Lung (tissue), 13 donors: ENCODE measurements around the gene ATP12A. TPM values are rescaled to one million over a fixed set of nuclear protein-coding genes. Genes with fewer than 3 reads are reported as not detected.

ENCODE experiments used
- ATAC-seq: fragments of 200-7000 bp; cut with Tn5 transposase; one replicate; pipeline ENCODE4 v1.9.1; 2020; ENCODE audit warnings: moderate number of reproducible peaks; ENCODE audit not compliant: insufficient read depth, low FRiP score
- DNase-seq, 3 donors: peaks; one replicate each; pipeline ENCODE4 v3.0.0-alpha.2; 2013 to 2017
- H3K27ac ChIP-seq, 2 donors: one replicate each; pipeline ENCODE4 v1.5.1; 2013; ENCODE audit warnings: mild to moderate bottlenecking in 2 of 2, moderate library complexity in 2 of 2, control low read depth in 1 of 2, inconsistent platforms in 1 of 2, low read depth in 1 of 2, low read length in 1 of 2
- H3K27me3 ChIP-seq, 3 donors: one replicate each; pipeline ENCODE4 v1.5.1; 2013; ENCODE audit warnings: low read length in 2 of 3; ENCODE audit not compliant: control insufficient read depth in 3 of 3, insufficient read depth in 3 of 3
- H3K36me3 ChIP-seq, 4 donors: one replicate each; pipeline ENCODE4 v1.5.1; 2013; ENCODE audit warnings: low read length in 4 of 4, mild to moderate bottlenecking in 1 of 4, moderate library complexity in 1 of 4; ENCODE audit not compliant: control insufficient read depth in 4 of 4, insufficient read depth in 4 of 4
- H3K4me1 ChIP-seq, 5 donors: one replicate each; pipeline ENCODE4 v1.5.1; 2013; ENCODE audit warnings: low read length in 5 of 5, mild to moderate bottlenecking in 2 of 5, moderate library complexity in 1 of 5; ENCODE audit not compliant: control insufficient read depth in 5 of 5, insufficient read depth in 5 of 5
- H3K4me3 ChIP-seq: one replicate; pipeline ENCODE4 v1.5.1; 2013; ENCODE audit warnings: mild to moderate bottlenecking, control low read depth, moderate library complexity
- H3K9ac ChIP-seq, 2 donors: one replicate each; pipeline ENCODE4 v1.5.1; 2013; ENCODE audit warnings: low read length in 2 of 2, control low read depth in 1 of 2; ENCODE audit not compliant: insufficient read depth in 1 of 2
- H3K9me3 ChIP-seq, 4 donors: one replicate each; pipeline ENCODE4 v1.5.1; 2013; ENCODE audit warnings: low read length in 3 of 4, mild to moderate bottlenecking in 1 of 4, moderate library complexity in 1 of 4; ENCODE audit not compliant: control insufficient read depth in 4 of 4, insufficient read depth in 3 of 4
- CTCF ChIP-seq: IDR thresholded peaks from 2 replicates; pipeline ENCODE4 v1.5.1; 2012; ENCODE audit warnings: mild to moderate bottlenecking; ENCODE audit errors: control extremely low read depth, extremely low read depth
- WGBS, 2 donors: extraction: QIAGEN DNeasy Blood & Tissue Kit; methylation state at CpG; one replicate each; pipeline ENCODE4 v1.1.7; 2013; 5-methylcytosine and 5-hydroxymethylcytosine counted together
- polyA plus RNA-seq, 2 donors: library from polyadenylated mRNA; stranded (reverse); fragments of 200-250 nt; gene quantifications; one replicate each; pipeline ENCODE4 v1.2.1, GENCODE V29; 2013
- small RNA-seq: library from RNA; depleted of rRNA; stranded (forward); fragments of <200 nt; gene quantifications from one replicate; pipeline ENCODE3, GENCODE V24; 2014; ENCODE audit warnings: low replicate concordance
- total RNA-seq, 2 donors: library from RNA; depleted of rRNA in 1 of 2; stranded (reverse); fragments of >200 nt in 1 of 2; gene quantifications; one replicate each; pipeline ENCODE4 v1.2.1, GENCODE V29; 2014 to 2021
- donor health status: control.
- donor health status: control.
- donor health status: Bipolar disorder and iron deficiency.
- donor health status: healthy.
- donor health status: DM: yes; HTN: yes; CAD: no.

Gene ATP12A
- total and polyA plus RNA-seq, 4 donors: 0.40 to 11.7 (median 2.2) TPM

DNA sequence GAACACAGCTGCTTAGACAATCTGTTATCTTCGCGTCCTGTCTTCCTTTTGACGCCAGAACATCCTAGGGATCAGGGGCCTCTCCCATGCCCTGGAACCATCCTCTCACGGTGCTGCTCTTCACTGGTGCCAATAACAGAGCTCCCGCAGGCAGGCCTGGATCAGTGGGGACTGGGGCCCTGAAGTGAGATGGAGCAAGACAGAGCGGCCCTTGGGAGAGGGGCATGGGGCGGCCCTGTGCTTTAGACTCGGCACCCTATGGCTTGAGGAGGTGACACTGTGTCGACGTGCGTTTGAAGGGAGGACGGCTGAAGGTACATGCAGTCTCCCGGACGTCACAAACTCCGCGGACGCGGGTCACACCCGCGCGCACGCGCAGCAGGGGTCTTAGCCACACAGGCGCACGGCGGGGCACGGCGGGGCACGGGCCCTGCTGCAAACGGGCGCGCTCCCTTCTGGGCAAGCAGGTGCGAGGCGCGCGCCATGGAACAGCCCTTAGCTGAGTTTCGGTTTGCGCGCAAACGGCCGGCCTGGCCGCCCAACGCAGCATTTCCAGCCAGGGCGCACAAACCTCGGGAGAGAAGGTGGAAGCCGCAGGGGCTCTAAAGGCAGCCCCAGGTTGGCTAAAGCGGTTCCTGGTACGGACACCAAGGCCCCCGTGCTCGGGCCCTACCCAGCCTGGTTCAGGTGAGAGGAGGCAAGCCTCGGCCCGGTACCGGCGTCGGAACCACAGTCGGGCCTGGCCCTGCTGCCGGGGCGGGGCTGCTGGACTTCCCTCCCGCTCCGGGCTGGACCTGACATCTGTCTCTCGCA lies 67.2 kb downstream of the ATP12A start:
- Histone ChIP-seq H3K9me3 (peaks cover 0 to 2% (median 0%) of the 10 kb centered on the region in 4 donors), H3K36me3 (no peaks in the 10 kb centered on the region), H3K4me3 (peak overlapping the region; percentile 32), H3K27me3 (peaks cover 17 to 55% (median 32%) of the 10 kb centered on the region in 3 donors), H3K4me1 (peaks cover 0 to 22% (median 4%) of the 10 kb centered on the region in 5 donors), H3K9ac (no peak overlapping the region), H3K27ac (no peak overlapping the region)
- DNase-seq (peak; percentile 10 to 32 (median 30)), ATAC-seq (no peak)
- no peak for TF ChIP-seq CTCF
- WGBS, 2 donors: 1 to 2% methylated on average over 57 to 61 of the region's 61 CpGs

- WGBS, 2 donors: 7 to 9% methylated on average over 9 to 10 of the region's 10 CpGs
These were observed 67.8 kb downstream of the ATP12A start for GRCh38 chr13:24748061-24748400.

GRCh38 chr13:24759197-24759596 lies 79.0 kb downstream of the ATP12A start:
- no peak overlapping the region for H3K4me3 ChIP-seq
- no peak for TF ChIP-seq CTCF
- no peak overlapping the region for H3K9ac ChIP-seq
- DNase-seq (no peak), ATAC-seq (no peak)
- H3K36me3 ChIP-seq: no peaks in the 10 kb centered on the region
- peaks cover 0 to 4% (median 0%) of the 10 kb centered on the region in 4 donors for H3K9me3 ChIP-seq
- H3K27me3 ChIP-seq: no peaks in the 10 kb centered on the region
- H3K27ac ChIP-seq: no peak overlapping the region
- no peaks in the 10 kb centered on the region for H3K4me1 ChIP-seq

More at GRCh38 chr13:24748061-24748400, 67.8 kb downstream of the ATP12A start:
- H3K36me3 ChIP-seq: no peaks in the 10 kb centered on the region
- H3K9me3 ChIP-seq: peaks cover 0 to under 1% (median 0%) of the 10 kb centered on the region in 4 donors
- H3K4me1 ChIP-seq: peaks cover 0 to 20% (median 4%) of the 10 kb centered on the region in 5 donors
- no peak overlapping the region for H3K4me3 ChIP-seq
- no peak for ATAC-seq
- peaks cover 17 to 55% (median 32%) of the 10 kb centered on the region in 3 donors for H3K27me3 ChIP-seq
- H3K9ac ChIP-seq: no peak overlapping the region
- no peak for DNase-seq
- H3K27ac ChIP-seq: no peak overlapping the region
- TF ChIP-seq CTCF: no peak

Small RNA genes lying within 50 kb of the gene (small RNA-seq; reads per million reads assigned to genes)
- gene RNY1P7: not detected

Other genes starting within 250 kb of the ATP12A start
- 10 to 100 TPM; 60.7 to 61.1 TPM for gene PARP4, start 167.6 kb upstream of the ATP12A start, total RNA-seq
- gene PARP4, start 167.6 kb upstream of the ATP12A start, polyA plus RNA-seq: 10 to 100 TPM; 18.4 to 31.7 TPM
- gene RNF17, start 83.8 kb downstream of the ATP12A start, total RNA-seq: under 1 TPM in 1 of 2 donors, not detected in 1; 0.09 TPM
- gene RNF17, start 83.8 kb downstream of the ATP12A start, polyA plus RNA-seq: under 1 TPM in 1 of 2 donors, not detected in 1; 0.07 TPM